ENCODE data around the gene CDH23.
"Not testable (repeated sequence)": the region's sequence is repeated elsewhere in the genome, so short reads cannot be mapped to it uniquely, and the experiment has no call there.

Gene CDH23

DNA sequence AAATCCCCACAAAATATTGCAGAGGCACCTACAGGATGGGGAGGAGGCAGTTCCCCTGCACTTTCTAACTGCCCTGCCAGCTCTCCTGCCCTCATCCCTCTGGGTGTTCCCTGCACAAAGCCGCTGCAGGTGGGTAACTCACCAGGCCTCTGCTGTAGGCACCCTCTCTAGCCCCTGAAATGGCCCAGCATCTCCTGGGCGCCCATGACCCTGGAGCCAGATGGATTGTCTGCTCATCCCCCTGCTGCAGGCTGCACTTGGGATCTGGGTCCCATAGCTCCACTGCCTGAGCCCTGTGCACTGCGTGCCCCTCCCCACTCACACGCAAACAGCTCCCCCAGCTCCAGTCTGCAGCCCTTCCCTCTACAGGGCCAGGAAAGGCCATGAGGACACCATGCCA is 192.0 kb downstream of the CDH23 start:
- DNase-seq: no peak

DNA sequence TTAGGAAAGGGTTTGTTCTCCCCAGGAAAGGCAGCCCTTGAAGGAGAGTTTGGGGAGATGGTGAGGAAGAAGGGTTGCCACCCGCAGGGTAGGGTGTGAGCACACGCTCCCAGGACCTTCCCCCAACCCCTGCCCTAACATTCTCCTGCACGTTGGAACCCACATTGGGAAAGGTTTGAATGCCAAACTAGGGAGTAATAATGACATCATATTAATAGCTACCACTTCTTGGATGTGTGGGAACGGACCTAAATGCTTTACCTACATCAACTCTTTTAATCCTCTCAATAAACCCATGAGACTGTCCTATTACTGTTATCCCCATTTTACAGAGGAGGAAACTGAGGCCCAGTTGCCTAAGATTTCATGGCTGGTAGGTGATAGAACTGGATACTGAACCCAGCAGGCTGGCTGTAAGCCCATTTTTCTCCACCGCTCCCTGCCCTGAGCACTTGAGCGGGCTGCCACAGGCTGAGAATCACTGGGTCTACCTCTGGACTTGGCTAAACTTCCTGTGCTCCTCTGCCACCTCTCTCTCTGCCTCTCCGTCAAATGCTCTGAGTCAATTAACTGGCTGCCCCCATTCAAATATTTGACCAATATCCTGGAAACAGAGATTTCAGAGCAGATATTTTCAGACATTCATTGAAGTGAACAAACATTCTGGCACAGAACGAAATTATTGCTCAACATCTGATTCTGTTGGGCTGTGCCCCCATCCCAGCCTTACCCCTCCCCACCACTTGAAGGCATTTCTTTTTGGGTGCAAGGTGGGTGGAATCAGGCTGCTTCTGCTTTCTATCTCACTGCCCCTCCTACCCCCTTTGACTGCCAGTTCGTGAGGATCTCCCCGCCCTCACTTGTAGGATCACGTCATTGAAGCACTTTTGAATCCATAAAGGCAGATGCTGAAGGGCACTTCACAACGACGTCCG is 193.2 kb downstream of the CDH23 start:
- no peak for DNase-seq

DNA sequence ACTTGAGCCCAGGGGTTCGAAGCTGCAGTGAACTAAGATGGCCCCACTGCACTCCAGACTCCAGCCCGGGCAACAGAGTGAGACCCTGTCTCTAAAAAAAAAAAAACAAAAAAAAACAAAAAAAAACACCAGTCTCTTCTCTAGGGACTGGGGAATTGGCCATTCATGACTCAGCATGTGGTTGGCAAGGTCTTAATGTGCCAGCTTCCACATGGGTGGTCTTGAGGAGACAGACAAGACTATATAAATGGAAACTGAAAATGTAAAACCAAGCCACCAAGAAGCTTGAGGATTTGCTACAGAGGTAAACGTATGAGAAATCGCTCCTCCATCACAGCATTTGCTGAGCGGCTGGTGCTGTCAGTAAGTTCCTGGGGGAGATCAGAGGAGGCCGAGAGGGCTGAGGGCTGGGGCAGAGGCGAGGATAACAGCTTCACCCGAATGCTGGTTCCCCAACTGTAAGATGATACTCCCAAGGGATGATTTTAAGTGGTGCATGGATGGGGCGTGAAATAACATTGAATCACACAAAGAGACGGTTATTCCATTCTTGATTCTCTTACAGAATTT is 194.1 kb downstream of the CDH23 start:
- no peak for DNase-seq

DNA sequence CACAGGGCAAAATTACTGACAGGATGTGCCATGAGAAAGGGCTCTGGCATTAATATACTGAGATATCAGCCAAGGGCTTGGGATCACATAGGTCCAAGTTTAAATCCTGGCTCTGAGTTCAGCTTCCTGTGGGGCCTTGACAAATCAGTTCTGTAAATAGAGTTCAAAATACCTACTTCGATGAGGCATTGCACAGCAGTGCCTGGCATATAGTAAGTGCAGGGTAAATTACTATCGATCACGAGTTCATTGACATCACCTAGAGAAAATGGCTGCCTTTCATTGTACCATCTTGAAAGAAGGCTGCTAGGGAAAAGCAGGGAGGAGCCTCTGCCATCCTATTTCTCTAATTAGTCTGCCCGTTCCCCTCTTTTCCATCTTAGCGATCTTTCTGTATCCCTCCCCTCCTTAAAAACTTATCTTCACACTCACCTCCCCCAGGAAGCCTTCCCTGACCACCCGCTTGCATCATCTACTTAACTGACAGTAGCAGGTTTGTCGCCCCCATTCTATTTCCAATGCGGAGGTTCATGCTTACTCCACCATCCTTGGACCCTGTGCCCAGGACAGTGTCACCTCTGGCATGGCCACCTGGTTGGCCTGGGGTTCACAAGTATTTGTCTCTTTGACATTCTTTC is 198.3 kb downstream of the CDH23 start:
- DNase-seq: no peak

DNA sequence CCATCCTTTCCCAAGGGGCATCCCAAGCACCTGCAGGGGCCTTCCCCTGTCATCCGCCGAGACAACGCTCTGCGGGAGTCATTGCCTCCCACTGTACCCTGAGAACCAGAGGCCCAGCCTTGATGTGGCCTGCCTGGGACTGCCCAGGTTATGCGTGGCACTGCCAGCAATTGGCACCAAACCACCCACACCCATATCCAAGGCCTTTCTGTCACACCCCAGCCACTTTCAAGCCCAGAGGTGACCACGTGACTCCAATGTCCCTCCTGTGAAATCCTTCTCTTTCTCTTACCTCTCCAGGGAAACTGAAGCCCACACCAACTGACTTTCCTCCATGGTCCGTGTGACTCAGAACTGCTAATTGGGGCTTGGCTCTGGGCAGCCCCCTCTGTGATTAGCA is 198.9 kb downstream of the CDH23 start:
- DNase-seq: no peak

DNA sequence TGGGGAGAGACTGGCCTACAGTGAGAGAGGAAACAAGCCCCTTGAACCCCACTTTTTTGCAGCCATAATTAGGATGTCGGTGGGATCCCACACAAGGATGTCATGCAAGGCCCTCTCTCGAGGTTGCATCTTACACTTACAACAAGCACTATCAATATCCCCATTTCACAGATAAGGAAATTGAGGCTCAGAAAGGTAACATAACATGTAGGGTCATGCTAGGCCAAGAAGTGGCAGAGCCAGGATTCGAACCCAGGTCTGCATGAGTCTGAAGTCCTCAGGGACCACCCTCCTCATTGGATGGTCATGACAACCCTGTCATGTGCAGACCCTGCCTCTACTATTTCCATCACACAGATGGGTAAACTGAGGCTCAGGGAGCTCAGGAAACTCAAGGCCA is 199.4 kb downstream of the CDH23 start:
- DNase-seq: no peak

DNA sequence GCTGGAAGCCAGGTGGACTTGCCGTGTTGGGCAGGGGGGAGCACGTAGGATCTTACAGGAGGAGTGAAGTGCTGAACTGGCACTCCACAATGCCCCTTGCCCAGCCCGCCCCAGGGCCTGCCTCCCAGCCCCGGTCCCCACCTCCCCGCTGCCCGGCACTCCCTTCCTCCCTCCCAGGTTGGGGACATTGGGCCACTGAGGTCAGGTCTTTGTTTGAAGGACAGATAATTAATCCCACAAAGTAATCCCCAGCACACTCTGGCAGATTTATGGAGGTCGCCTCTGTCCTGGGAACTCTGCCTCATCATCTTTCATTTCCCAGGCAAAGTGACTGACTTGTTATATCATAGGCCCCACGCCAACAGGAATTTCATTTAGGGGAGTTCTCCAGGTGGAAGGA is 200.0 kb downstream of the CDH23 start:
- no peak for DNase-seq

DNA sequence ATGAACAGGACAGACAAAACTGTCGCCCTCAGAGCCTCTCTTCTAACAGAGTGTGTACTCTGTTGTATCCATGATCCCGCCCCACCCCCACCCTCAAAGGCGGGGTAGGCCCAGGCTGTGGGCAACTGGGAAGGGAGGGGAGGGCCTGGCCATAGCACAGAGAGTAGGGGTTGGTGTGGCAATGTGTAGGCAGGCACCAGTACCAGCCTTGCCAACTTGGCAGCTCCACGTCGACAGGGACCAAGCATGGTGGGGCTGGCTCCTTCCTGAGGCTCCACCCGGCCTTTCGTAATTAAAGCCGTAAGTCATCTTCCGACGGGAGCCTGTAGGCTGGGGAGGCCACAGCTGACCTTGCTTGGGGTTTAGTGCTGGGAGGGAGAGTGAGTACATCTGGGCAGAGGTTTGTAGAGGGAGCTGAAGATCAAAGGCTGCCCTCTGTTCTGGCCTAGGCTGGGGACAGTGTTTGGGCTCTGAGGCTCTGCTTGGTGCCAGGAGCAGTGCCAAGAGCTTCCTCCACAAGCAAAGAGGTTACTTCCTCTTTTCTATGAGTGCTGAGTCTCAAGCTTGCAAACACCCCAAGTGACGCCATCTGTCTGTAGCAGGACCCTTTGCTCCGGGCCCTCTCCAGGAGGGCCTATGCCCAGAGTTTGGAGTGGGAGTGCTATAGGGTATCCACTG is 201.2 kb downstream of the CDH23 start:
- DNase-seq: no peak

DNA sequence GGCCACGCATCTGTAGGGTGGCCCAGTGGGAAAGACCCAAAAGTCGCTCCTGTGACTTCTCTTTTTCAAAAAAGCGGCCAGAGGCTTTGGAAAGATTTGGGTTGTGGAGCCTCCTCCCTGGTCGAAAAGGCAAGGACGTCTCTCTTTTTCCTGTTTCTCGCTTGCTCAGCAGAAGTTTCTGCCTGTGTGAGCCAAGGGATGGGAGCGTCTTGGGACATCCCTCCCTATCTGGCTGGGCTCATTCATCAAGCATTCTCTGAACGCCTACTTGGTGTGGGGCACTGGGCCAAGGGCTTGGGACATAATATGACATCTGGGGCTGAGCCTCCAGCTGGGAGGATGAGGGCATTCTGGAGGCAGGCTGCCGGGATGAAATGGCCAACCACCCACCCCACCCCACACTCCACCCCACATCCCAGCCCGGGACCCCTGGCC is 201.9 kb downstream of the CDH23 start:
- DNase-seq: no peak

DNA sequence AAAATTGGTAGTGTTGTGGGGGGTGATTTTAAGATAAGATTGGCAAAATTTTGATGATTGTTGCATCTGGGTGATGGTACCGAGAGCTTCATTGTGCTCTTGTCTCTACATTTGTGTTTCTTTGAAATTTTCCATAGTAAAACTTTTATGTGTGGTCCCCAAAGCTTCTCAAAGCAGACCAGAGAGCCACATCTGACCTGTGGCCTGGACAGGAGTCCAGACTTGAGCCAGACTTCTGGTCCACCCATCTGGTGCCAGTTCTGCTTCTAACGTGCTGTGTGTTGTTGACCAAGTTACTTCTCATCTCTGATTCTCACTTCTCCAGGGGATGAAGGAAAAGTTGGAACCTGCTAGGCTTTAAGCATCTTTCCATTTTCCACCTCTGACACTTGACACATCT is 202.8 kb downstream of the CDH23 start:
- no peak for DNase-seq

DNA sequence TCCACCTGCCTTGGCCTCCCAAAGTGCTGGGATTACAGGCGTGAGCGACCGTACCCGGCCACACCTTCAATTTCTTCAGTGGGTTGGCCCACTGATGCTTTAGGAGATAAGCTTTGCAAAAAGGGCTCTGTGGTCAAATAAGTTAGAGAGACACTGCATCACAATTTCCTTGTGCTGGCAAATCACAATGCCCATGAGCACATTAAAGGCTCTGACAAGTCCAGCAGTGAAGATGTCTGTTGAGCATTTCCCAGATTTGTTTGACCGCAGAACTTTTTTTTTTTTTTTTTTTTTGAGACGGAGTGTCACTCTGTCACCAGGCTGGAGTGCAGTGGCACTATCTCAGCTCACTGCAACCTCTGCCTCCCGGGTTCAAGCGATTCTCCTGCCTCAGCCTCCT is 203.5 kb downstream of the CDH23 start:
- DNase-seq: not testable (repeated sequence)

DNA sequence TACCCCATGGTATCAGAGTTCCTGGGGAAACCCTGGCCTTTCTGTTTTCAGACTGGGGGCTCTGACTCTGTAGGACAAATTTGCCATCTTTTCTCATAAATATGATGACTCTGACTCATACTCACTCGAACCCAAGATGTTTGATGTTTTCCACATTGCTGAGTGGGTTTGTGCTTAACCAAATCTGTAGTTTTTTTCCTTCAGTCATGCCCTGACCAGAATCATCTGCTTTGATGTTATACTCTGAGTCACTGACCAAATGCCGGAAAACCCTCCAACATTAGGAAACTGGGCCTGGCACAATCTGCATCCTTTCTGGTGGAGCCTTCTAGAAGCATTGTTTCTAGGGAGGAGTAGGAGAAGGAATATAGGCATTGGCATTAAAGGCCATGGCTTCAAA is 204.1 kb downstream of the CDH23 start:
- no peak for DNase-seq

DNA sequence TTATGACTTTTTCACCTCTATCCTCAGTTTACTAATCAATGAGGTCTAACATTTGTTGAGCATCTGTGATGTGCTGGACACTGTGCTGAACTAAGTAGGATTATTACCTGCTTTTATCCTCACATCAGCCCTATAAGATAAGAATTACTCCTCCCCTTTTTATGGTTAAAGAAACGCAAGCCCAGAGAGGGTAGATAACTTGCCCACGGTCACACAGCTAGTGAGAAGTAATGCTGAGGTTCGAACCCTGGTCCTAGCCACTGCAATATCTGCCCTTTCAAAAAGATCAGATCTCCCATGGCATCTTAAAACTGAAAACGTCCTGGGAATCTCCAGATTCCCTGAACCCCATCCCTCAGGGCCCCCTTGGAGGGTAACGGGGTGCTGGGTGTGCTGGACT is 204.6 kb downstream of the CDH23 start:
- no peak for DNase-seq

DNA sequence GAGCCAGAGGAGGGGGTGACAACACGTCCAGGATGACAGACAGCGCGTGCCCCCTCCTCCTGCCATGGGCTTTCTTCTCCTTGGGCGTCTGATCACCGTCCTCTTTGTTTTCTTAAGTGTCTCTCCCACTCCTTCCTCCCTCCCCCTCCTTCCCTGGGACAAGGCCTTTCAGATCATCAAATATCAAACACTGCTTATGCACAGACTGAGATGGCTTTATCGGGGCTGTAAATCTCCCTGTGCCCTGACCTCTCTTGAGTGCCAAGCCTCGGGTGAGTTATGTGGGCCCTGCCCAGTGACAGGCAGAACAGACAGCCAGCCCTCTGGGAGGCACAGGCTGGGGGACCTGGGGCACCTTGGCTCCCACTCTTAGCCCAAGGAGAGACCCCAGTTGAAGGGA is 206.4 kb downstream of the CDH23 start:
- no peak for DNase-seq

DNA sequence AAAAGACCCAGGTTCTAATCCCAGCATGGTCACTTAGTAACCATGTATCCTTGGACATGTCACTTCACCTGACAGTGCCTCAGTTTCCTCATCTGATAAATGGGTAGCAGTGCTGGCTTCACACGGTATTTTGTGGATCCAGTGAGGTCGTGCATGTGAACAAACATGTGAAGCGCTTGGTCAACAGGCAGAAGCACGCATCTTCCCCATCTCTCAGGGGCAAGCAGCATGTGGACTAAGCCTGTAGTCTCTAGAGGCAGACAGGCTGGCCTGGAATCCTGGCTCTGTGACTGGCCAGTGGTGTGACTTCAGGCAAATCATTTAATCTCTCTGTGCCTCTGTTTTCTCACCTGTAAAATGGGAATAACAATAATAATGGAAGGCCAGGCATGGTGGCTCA is 207.0 kb downstream of the CDH23 start:
- DNase-seq: no peak

DNA sequence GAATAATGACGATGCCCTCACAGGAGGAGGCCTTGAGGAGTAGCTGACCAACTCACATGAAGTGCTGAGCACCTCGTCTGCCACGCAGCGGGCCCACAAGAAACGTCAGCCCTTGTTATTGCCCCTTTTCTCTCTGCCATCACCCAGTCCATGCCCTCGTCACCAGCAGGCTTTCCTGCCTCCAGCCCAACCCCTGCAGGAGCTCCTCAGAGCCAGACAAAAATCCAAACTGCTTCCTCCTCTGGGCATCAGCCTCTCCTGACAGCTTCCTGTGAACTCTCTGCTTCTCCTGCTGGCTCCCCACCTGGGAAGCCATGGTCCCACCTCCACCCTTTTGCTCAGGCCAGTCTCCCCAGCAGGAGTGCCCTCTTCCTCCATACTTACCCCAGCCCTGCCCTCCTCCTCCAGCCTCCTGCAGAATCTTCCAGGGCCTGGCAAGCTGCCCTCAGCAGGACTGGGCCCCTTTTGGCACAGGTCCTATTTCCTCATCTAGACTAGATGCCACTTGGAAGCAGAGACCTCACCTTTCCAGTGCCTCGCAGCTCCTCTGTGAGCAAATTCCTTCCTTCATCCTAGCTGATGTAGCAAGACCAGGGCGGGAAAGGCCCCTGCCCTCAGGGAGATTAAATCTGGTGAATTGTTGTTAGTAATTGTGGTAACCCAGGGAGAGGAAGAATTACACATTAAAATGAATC is 207.8 kb downstream of the CDH23 start:
- DNase-seq: no peak

DNA sequence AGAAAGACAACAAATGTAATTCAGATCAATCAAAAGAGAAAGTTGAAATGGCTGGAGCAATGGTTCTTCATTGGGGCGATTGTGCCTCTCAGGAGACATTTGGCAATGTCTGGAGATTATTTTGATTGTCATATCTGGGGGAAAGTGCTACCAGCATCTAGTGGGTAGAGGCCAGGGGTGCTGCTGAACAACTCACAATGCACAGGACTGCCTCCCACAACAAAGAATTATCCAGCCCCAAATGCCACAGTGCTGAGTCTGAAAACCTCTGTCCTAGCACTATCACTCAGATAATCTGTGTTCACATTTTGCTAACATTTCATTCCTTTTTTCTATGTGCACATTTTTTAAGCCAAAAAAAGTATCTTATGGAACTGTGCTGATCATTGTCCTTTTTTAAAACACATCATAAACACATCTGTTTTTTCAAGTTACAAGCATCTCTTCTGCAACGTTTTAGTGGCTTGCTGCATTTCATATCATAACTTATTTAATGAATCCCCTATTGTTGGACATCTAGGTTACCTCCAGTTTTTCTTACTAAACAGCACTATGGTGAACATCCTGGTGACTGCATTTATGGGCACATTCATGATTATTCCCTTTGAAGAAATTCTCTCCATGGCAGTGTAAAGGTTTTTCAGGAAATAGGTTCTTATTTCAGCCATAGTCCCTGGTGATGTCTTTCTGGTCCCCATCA is 208.7 kb downstream of the CDH23 start:
- no peak for DNase-seq

DNA sequence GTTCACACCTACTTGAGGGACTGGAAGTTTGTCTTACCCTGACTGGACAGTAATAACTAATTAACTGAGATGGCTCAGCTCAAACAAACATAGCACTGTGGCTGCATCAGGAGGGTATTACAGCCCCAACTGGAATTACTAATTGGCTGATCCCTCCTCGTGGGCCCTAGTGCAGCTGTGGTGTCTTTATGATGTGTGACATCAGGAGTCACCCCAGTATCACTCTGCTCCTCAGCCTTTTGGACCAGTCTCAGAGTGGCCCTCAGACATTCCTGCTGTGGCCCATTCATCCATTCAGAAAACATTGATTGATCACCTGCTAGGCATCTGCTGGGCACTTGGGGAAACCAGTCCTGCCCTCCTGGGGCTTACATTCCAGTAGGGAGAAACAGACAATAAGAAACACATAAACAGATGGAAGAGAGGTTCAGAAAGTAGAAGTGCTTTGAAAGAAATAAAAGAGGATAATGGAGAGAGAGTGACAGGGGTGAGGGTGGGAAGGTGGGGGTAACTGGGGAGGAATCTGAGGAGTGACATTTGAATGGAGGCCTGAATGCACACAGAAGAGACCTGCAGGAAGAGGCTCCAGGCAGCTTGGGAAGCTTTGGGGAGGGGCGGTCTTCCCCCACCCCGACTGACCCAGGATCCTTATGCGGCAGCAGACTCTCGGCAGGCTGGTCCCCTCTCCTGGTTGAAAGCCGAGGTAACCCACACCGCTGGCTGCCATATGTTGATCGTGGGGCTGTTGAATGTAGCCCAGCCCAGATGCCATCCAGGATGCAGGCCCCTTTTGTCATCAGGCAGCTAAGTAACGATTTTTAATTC is 209.7 kb downstream of the CDH23 start:
- DNase-seq: no peak

DNA sequence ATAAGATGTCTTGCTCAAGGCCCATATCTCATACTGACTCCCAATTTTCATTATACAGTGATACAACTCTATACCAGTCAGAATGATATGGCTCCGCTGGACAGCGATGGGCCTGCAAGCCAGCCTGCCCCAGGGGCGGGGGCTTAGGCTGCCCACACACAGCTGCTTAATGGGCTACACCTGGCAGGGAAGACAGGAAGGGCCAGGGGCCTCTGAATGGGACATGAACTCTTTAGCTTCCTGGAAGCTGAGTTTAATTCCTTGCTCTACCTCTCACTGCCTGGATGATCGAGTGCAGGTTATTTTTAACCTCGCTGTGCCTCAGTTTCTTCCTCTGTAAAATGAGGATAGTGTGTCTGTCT is 210.3 kb downstream of the CDH23 start:
- no peak for DNase-seq

DNA sequence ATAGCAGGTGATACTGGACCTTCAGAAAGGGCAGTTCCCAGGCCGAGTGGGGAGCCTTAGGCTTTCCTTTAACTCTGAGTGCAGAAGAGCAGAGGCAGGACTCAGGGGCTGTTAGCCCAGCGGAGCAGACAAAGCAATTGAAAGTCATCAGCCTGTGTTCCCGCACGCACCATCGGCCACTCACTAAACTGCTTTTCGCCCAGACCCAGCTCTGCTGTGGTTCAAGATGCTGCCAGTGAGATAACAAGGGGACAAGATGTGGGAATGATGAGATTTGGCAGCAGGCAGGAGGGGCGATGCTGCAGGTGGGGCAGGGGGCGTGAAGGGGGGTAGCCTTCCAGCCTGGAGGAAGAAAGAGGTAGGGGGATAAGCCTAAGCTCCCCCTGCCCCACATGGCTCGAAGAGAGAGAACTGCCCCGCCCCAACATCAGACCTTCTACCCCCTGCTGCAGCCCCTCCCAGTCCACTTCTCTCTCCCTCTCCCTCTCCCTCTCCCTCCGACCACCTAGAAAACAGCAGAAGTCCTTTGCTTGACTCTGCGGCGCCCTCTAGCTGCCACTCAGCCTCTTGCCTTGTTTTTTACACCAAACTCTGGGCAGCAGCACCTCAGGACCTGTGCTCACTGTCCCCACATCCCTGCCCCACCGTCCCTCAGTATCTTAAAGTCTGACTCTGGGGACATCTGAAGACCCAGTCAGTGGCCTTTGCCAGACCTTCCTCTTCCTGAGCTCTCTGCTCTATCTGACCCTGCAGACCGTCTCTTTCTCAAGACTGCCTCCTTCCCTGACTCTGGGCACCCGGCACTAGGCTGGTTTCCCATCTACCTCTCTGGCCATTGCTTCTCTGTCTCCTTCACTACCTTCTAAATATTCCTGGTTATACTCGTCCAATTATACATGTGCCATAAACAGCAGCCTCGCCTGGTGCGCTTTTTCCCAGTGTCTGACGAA is 212.4 kb downstream of the CDH23 start:
- no peak for DNase-seq
